Ishikawa (cell line): Measurements from ENCODE around the gene TRDN.

Source experiments
- CEBPB ChIP-seq: IDR thresholded peaks from 2 replicates; pipeline ENCODE4 v1.6.1; 2012
- CREB1 ChIP-seq: IDR thresholded peaks from 2 replicates; pipeline ENCODE4 v1.6.1; 2012; ENCODE audit warnings: low read depth
- EGR1 ChIP-seq: IDR thresholded peaks from 2 replicates; pipeline ENCODE4 v1.6.1; 2012
- EP300 ChIP-seq: IDR thresholded peaks from 2 replicates; pipeline ENCODE4 v1.6.1; 2012; ENCODE audit warnings: borderline replicate concordance
- FOXM1 ChIP-seq: IDR thresholded peaks from 2 replicates; pipeline ENCODE4 v1.6.1; 2012; ENCODE audit warnings: low read depth, borderline replicate concordance
- MAX ChIP-seq: IDR thresholded peaks from 2 replicates; pipeline ENCODE4 v1.6.1; 2012
- NFIC ChIP-seq: IDR thresholded peaks from 2 replicates; pipeline ENCODE4 v1.6.1; 2012
- RAD21 ChIP-seq: IDR thresholded peaks from 2 replicates; pipeline ENCODE4 v1.6.1; 2012; ENCODE audit warnings: low read depth
- REST ChIP-seq: IDR thresholded peaks from 2 replicates; pipeline ENCODE4 v1.6.1; 2012; ENCODE audit warnings: low read depth, mild to moderate bottlenecking
- TAF1 ChIP-seq: IDR thresholded peaks from 2 replicates; pipeline ENCODE4 v1.6.1; 2012; ENCODE audit warnings: low read depth, mild to moderate bottlenecking
- TCF12 ChIP-seq: IDR thresholded peaks from 2 replicates; pipeline ENCODE4 v1.6.1; 2012; ENCODE audit warnings: low read depth
- TEAD4 ChIP-seq: IDR thresholded peaks from 2 replicates; pipeline ENCODE4 v1.6.1; 2012
- USF1 ChIP-seq: IDR thresholded peaks from 2 replicates; pipeline ENCODE4 v1.6.1; 2012
- YY1 ChIP-seq: IDR thresholded peaks from 2 replicates; pipeline ENCODE4 v1.6.1; 2012; ENCODE audit warnings: low read depth
- ZBTB7A ChIP-seq: IDR thresholded peaks from 2 replicates; pipeline ENCODE4 v1.6.1; 2012; ENCODE audit warnings: low read depth

Gene TRDN

GRCh38 chr6:123458218-123458617 is 178.5 kb downstream of the TRDN start:
- TF ChIP-seq FOXM1 = no peak
- TF ChIP-seq CEBPB = no peak
- no peak for TF ChIP-seq RAD21
- no peak for TF ChIP-seq TCF12
- TF ChIP-seq REST = no peak

- no peak for TF ChIP-seq USF1
- no peak for TF ChIP-seq YY1
- no peak for TF ChIP-seq NFIC
- TF ChIP-seq EGR1 = no peak
- no peak for TF ChIP-seq EP300
- no peak for TF ChIP-seq TAF1
Measured at GRCh38 chr6:123456836-123457235, 179.9 kb downstream of the TRDN start.

GRCh38 chr6:123454448-123454847 is 182.3 kb downstream of the TRDN start:
- no peak for TF ChIP-seq ZBTB7A
- no peak for TF ChIP-seq NFIC
- TF ChIP-seq CREB1 = no peak
- TF ChIP-seq FOXM1 = no peak
- no peak for TF ChIP-seq TEAD4
- TF ChIP-seq REST = no peak
- TF ChIP-seq EP300 = no peak
- TF ChIP-seq CEBPB = no peak
- TF ChIP-seq YY1 = no peak
- no peak for TF ChIP-seq RAD21
- no peak for TF ChIP-seq USF1
- no peak for TF ChIP-seq TAF1
- no peak for TF ChIP-seq EGR1
- no peak for TF ChIP-seq MAX
- TF ChIP-seq TCF12 = no peak

- TF ChIP-seq REST = no peak
- TF ChIP-seq TAF1 = no peak
- TF ChIP-seq TEAD4 = no peak
- no peak for TF ChIP-seq ZBTB7A
- TF ChIP-seq TCF12 = no peak
- no peak for TF ChIP-seq MAX
- no peak for TF ChIP-seq EP300
- TF ChIP-seq CREB1 = no peak
- no peak for TF ChIP-seq CEBPB
- TF ChIP-seq FOXM1 = no peak
- TF ChIP-seq USF1 = no peak
- no peak for TF ChIP-seq EGR1
- TF ChIP-seq YY1 = no peak
- no peak for TF ChIP-seq RAD21
- TF ChIP-seq NFIC = no peak
Measured at GRCh38 chr6:123448306-123448884, 188.4 kb downstream of the TRDN start.
